HEK293 (cell line): ENCODE measurements around the gene ADAMTS12.

Source experiments
- CTCF ChIA-PET: fragments of 350-600 bp; formaldehyde crosslinking; extraction: SDS; loops from one replicate; lab custom pipeline; 2021; ENCODE audit warnings: antibody characterized with exemption; lab: Yijun Ruan, JAX
- POLR2A ChIA-PET: fragments of 300-600 bp; formaldehyde crosslinking; extraction: SDS; loops from one replicate; lab custom pipeline; 2020; ENCODE audit warnings: antibody characterized with exemption, inconsistent platforms; lab: Yijun Ruan, JAX
- H3K27ac ChIP-seq: fragments of 200-500 bp; sonication (Bioruptor generic); 2 replicates; pipeline ENCODE4 v1.5.1; 2014; ENCODE audit warnings: low read depth, low read length, control low read depth, inconsistent platforms; ENCODE audit errors: extremely low read depth
- H3K36me3 ChIP-seq, 2 experiments: fragments of 200-500 bp in 1 of 2; sonication (Bioruptor generic) in 1 of 2; 1 replicate in 1 of 2; 2 replicates in 1 of 2; pipeline ENCODE4 v1.5.1; 2014 to 2017; ENCODE audit warnings: inconsistent platforms in 2 of 2, low read length in 2 of 2; ENCODE audit not compliant: control insufficient read depth in 2 of 2, insufficient read depth in 1 of 2
- H3K4me1 ChIP-seq: fragments of 200-500 bp; sonication (Bioruptor generic); 2 replicates; pipeline ENCODE4 v1.5.1; 2014; ENCODE audit warnings: mild to moderate bottlenecking, low read length, inconsistent platforms; ENCODE audit not compliant: control insufficient read depth, insufficient read depth
- H3K4me3 ChIP-seq: 2 replicates; pipeline ENCODE4 v1.5.1; 2011; ENCODE audit warnings: low read depth, mild to moderate bottlenecking, control low read depth, low read length, moderate library complexity
- H3K9me3 ChIP-seq: fragments of 200-500 bp; sonication (Bioruptor generic); 2 replicates; pipeline ENCODE4 v1.5.1; 2014; ENCODE audit warnings: low read depth, low read length, inconsistent platforms; ENCODE audit not compliant: control insufficient read depth, insufficient read depth
- CTCF ChIP-seq: fragments of 450-650 bp; formaldehyde crosslinking; IDR thresholded peaks from 2 replicates; pipeline ENCODE4 v1.5.1; 2016; ENCODE audit warnings: missing biosample characterization, missing genetic modification characterization
- GLI4 ChIP-seq: fragments of 450-650 bp; formaldehyde crosslinking; IDR thresholded peaks from 2 replicates; pipeline ENCODE4 v1.5.1; 2016; ENCODE audit warnings: missing biosample characterization, missing genetic modification characterization
- KLF10 ChIP-seq: fragments of 450-650 bp; IDR thresholded peaks from 2 replicates; pipeline ENCODE4 v1.5.1; 2018; ENCODE audit warnings: missing biosample characterization, mild to moderate bottlenecking, missing genetic modification characterization
- PRDM10 ChIP-seq: fragments of 450-650 bp; formaldehyde crosslinking; IDR thresholded peaks from 2 replicates; pipeline ENCODE4 v1.5.1; 2016; ENCODE audit warnings: missing biosample characterization, missing genetic modification characterization
- SALL2 ChIP-seq: fragments of 450-650 bp; formaldehyde crosslinking; IDR thresholded peaks from 2 replicates; pipeline ENCODE4 v1.5.0; 2017; ENCODE audit warnings: missing biosample characterization, mild to moderate bottlenecking, missing genetic modification characterization, borderline replicate concordance
- SCRT2 ChIP-seq: fragments of 450-650 bp; formaldehyde crosslinking; IDR thresholded peaks from 2 replicates; pipeline ENCODE4 v1.5.1; 2016; ENCODE audit warnings: missing biosample characterization, missing genetic modification characterization
- TRIM28 ChIP-seq: IDR thresholded peaks from 2 replicates; pipeline ENCODE4 v1.6.1; 2011; ENCODE audit warnings: low read length, control low read depth, borderline replicate concordance
- YY2 ChIP-seq: fragments of 450-650 bp; formaldehyde crosslinking; IDR thresholded peaks from 2 replicates; pipeline ENCODE4 v1.5.1; 2016; ENCODE audit warnings: missing biosample characterization, missing genetic modification characterization
- ZBTB10 ChIP-seq: fragments of 450-650 bp; formaldehyde crosslinking; IDR thresholded peaks from 2 replicates; pipeline ENCODE4 v1.5.1; 2016; ENCODE audit warnings: missing biosample characterization, missing genetic modification characterization
- ZBTB6 ChIP-seq: fragments of 450-650 bp; formaldehyde crosslinking; IDR thresholded peaks from 2 replicates; pipeline ENCODE4 v1.5.1; 2017; ENCODE audit warnings: missing biosample characterization, missing genetic modification characterization
- ZBTB7A ChIP-seq: fragments of 450-650 bp; formaldehyde crosslinking; IDR thresholded peaks from 2 replicates; pipeline ENCODE4 v1.5.1; 2016; ENCODE audit warnings: low read depth, missing biosample characterization, missing genetic modification characterization
- ZNF214 ChIP-seq: fragments of 450-650 bp; formaldehyde crosslinking; IDR thresholded peaks from 2 replicates; pipeline ENCODE4 v1.5.1; 2017; ENCODE audit warnings: missing biosample characterization, mild to moderate bottlenecking, missing genetic modification characterization, borderline replicate concordance
- ZNF266 ChIP-seq: fragments of 450-650 bp; formaldehyde crosslinking; IDR thresholded peaks from 2 replicates; pipeline ENCODE4 v1.5.1; 2016; ENCODE audit warnings: missing biosample characterization, missing genetic modification characterization, low read depth
- ZNF521 ChIP-seq: fragments of 450-650 bp; formaldehyde crosslinking; IDR thresholded peaks from 2 replicates; pipeline ENCODE4 v1.5.1; 2017; ENCODE audit warnings: missing biosample characterization, mild to moderate bottlenecking, missing genetic modification characterization
- ZNF549 ChIP-seq: fragments of 450-650 bp; IDR thresholded peaks from 2 replicates; pipeline ENCODE4 v1.5.1; 2018; ENCODE audit warnings: missing biosample characterization, missing genetic modification characterization, mild to moderate bottlenecking, inconsistent platforms, moderate library complexity
- ZNF560 ChIP-seq: fragments of 450-650 bp; formaldehyde crosslinking; IDR thresholded peaks from 2 replicates; pipeline ENCODE4 v1.5.1; 2017; ENCODE audit warnings: missing biosample characterization, missing genetic modification characterization, borderline replicate concordance
- ZNF571 ChIP-seq: fragments of 450-650 bp; formaldehyde crosslinking; IDR thresholded peaks from 2 replicates; pipeline ENCODE4 v1.5.0; 2017; ENCODE audit warnings: missing biosample characterization, missing genetic modification characterization
- ZNF623 ChIP-seq: fragments of 450-650 bp; formaldehyde crosslinking; IDR thresholded peaks from 2 replicates; pipeline ENCODE4 v1.5.1; 2016; ENCODE audit warnings: missing biosample characterization, missing genetic modification characterization
- ZNF791 ChIP-seq: fragments of 450-650 bp; formaldehyde crosslinking; IDR thresholded peaks from 2 replicates; pipeline ENCODE4 v1.5.1; 2016; ENCODE audit warnings: missing biosample characterization, missing genetic modification characterization
- ZSCAN23 ChIP-seq: fragments of 450-650 bp; formaldehyde crosslinking; IDR thresholded peaks from 2 replicates; pipeline ENCODE4 v1.5.1; 2016; ENCODE audit warnings: missing biosample characterization, missing genetic modification characterization

ADAMTS12 gene

GRCh38 chr5:33679791-33680190 is 212.0 kb downstream of the ADAMTS12 start (continued):
- TF ChIP-seq ZNF549 (tag by site-specific recombination) (no peak), ZSCAN23 (tag by site-specific recombination) (no peak)

GRCh38 chr5:33675958-33676464 is 215.8 kb downstream of the ADAMTS12 start:
- H3K9me3 ChIP-seq: no peaks in the 10 kb centered on the region
- no peak overlapping the region for H3K4me3 ChIP-seq
- H3K4me1 ChIP-seq: no peaks in the 10 kb centered on the region
- no peaks in the 10 kb centered on the region for H3K36me3 ChIP-seq
- CTCF ChIA-PET: interaction anchor here (0.5 to 0.9 kb wide), 2 partner anchors 40 to 87 kb away, joined by 3 read pairs; no protein-coding TSS in a partner anchor
- no peak overlapping the region for H3K27ac ChIP-seq
- TF ChIP-seq SCRT2 (tag by site-specific recombination) (no peak), ZNF214 (tag by site-specific recombination) (no peak), ZNF521 (tag by site-specific recombination) (no peak), CTCF (no peak), ZNF560 (tag by site-specific recombination) (no peak), SALL2 (tag by site-specific recombination) (no peak), TRIM28 (no peak), ZNF266 (tag by site-specific recombination) (no peak), ZNF791 (tag by site-specific recombination) (no peak), KLF10 (tag by site-specific recombination) (no peak), YY2 (tag by site-specific recombination) (no peak), ZNF623 (tag by site-specific recombination) (no peak), ZBTB7A (tag by site-specific recombination) (no peak), GLI4 (no peak), ZNF571 (no peak), ZBTB6 (tag by site-specific recombination) (no peak), ZBTB10 (tag by site-specific recombination) (no peak), PRDM10 (no peak)
- POLR2A ChIA-PET: no interaction called here
